ENCODE results near the gene RALGAPA2. TPM values are rescaled to one million over a fixed set of nuclear protein-coding genes. Genes with fewer than 3 reads are reported as not detected.

Gene RALGAPA2
- total and polyA plus RNA-seq, 10 donors: 1.2 to 55.2 (median 29.4) TPM

DNA sequence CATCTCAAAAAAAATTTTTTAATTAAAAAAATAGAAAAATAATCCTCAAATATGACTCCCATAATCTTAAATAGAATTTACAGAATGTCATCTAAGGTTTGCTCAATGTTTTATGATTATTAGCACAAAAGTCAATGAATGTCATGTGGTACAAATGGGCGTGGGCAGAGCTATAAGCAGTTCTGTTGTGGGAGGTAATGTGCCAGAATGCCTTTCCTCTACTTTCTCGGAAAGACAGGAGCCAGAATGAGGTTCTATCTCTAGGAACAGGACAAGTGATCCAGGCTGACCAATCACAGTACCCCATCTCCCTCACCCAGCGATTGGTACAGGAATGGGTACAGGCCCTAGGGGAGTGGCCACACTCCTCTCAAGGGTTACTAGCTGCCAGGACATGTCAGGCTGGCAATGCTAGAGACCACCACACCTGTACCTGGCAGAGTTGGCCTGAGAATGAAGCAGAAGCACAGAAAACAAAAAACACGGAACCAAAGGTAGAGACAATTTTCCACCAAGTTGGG lies 15.1 kb downstream of the RALGAPA2 start:
- H3K4me3 ChIP-seq: no peak overlapping the region
- H3K27me3 ChIP-seq (replicated peaks in 1 of 7): no peaks in the 10 kb centered on the region
- peaks cover 0 to 26% (median 0%) of the 10 kb centered on the region in 6 donors for H3K4me1 ChIP-seq
- TF ChIP-seq POLR2AphosphoS5 (IDR thresholded peaks at IDR 0.05) (no peak), POLR2A (IDR thresholded peaks at IDR 0.05) (no peak)
- TF ChIP-seq, protein P1, sequence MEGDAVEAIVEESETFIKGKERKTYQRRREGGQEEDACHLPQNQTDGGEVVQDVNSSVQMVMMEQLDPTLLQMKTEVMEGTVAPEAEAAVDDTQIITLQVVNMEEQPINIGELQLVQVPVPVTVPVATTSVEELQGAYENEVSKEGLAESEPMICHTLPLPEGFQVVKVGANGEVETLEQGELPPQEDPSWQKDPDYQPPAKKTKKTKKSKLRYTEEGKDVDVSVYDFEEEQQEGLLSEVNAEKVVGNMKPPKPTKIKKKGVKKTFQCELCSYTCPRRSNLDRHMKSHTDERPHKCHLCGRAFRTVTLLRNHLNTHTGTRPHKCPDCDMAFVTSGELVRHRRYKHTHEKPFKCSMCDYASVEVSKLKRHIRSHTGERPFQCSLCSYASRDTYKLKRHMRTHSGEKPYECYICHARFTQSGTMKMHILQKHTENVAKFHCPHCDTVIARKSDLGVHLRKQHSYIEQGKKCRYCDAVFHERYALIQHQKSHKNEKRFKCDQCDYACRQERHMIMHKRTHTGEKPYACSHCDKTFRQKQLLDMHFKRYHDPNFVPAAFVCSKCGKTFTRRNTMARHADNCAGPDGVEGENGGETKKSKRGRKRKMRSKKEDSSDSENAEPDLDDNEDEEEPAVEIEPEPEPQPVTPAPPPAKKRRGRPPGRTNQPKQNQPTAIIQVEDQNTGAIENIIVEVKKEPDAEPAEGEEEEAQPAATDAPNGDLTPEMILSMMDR (IDR thresholded peaks at IDR 0.05 in 8 of 11, conservative IDR thresholded peaks at IDR 0.05 in 3 of 11): no peak
- intact Hi-C loops (cut with DNase I; ENCODE audit: low total_unique reads): no loop called here
- WGBS, 5 donors: 89 to 95% (median 93%) methylated on average over 4 of the region's 4 CpGs
- peaks cover 0 to 4% (median 0%) of the 10 kb centered on the region in 8 donors for H3K9me3 ChIP-seq
- no peaks in the 10 kb centered on the region for H3K36me3 ChIP-seq
- no peak overlapping the region for H3K27ac ChIP-seq
- no peak for DNase-seq

GRCh38 chr20:20695250-20695816 lies 17.1 kb downstream of the RALGAPA2 start:
- Histone ChIP-seq H3K9me3 (peaks cover 0 to 4% (median 0%) of the 10 kb centered on the region in 8 donors), H3K4me3 (no peak overlapping the region), H3K36me3 (no peaks in the 10 kb centered on the region), H3K27ac (no peak overlapping the region), H3K4me1 (peaks cover 0 to 46% (median 11%) of the 10 kb centered on the region in 6 donors), H3K27me3 (replicated peaks in 1 of 7) (no peaks in the 10 kb centered on the region)
- intact Hi-C loops (cut with DNase I; ENCODE audit: low total_unique reads): no loop called here
- 73 to 100% (median 95%) methylated on average over 1 of the region's 1 CpG for WGBS, 5 donors
- no peak for DNase-seq
- TF ChIP-seq, protein P1 (IDR thresholded peaks at IDR 0.05 in 8 of 11, conservative IDR thresholded peaks at IDR 0.05 in 3 of 11): no peak
- TF ChIP-seq POLR2A (IDR thresholded peaks at IDR 0.05): no peak
- TF ChIP-seq POLR2AphosphoS5 (IDR thresholded peaks at IDR 0.05): no peak

- Histone ChIP-seq H3K36me3 (no peaks in the 10 kb centered on the region), H3K9me3 (no peaks in the 10 kb centered on the region), H3K27ac (no peak overlapping the region), H3K4me1 (peaks cover 0 to 54% (median 14%) of the 10 kb centered on the region in 6 donors), H3K27me3 (replicated peaks in 1 of 7) (no peaks in the 10 kb centered on the region), H3K4me3 (no peak overlapping the region)
- intact Hi-C loops (cut with DNase I; ENCODE audit: low total_unique reads): no loop called here
- TF ChIP-seq POLR2A (IDR thresholded peaks at IDR 0.05): no peak
- TF ChIP-seq, protein P1 (IDR thresholded peaks at IDR 0.05 in 8 of 11, conservative IDR thresholded peaks at IDR 0.05 in 3 of 11): no peak
- no peak for TF ChIP-seq POLR2AphosphoS5 (IDR thresholded peaks at IDR 0.05)
- no peak for DNase-seq
- 94 to 97% (median 96%) methylated on average over 4 of the region's 4 CpGs for WGBS, 5 donors
Measured at GRCh38 chr20:20694591-20694990, 17.9 kb downstream of the RALGAPA2 start.

- Histone ChIP-seq H3K27me3 (replicated peaks in 1 of 7) (no peaks in the 10 kb centered on the region), H3K4me1 (peaks cover 0 to 55% (median 18%) of the 10 kb centered on the region in 6 donors), H3K4me3 (no peak overlapping the region), H3K36me3 (no peaks in the 10 kb centered on the region), H3K9me3 (no peaks in the 10 kb centered on the region), H3K27ac (no peak overlapping the region)
- 87 to 100% (median 93%) methylated on average over 1 of the region's 1 CpG for WGBS, 5 donors
- no peak for TF ChIP-seq POLR2A (IDR thresholded peaks at IDR 0.05)
- TF ChIP-seq POLR2AphosphoS5 (IDR thresholded peaks at IDR 0.05): no peak
- TF ChIP-seq, protein P1 (IDR thresholded peaks at IDR 0.05 in 8 of 11, conservative IDR thresholded peaks at IDR 0.05 in 3 of 11): no peak
- intact Hi-C loops (cut with DNase I; ENCODE audit: low total_unique reads): no loop called here
- no peak for DNase-seq
Measured at GRCh38 chr20:20692587-20692986, 19.9 kb downstream of the RALGAPA2 start.

Data from spleen (tissue), 11 donors.